Limb (tissue), 2 donors: ENCODE measurements around the gene MAML3.

Experiments
- DNase-seq, 2 donors: peaks; one replicate each; pipeline ENCODE4 v3.0.0-alpha.2; 2016; ENCODE audit errors: extremely low spot score in 2 of 2

The MAML3 gene

DNA sequence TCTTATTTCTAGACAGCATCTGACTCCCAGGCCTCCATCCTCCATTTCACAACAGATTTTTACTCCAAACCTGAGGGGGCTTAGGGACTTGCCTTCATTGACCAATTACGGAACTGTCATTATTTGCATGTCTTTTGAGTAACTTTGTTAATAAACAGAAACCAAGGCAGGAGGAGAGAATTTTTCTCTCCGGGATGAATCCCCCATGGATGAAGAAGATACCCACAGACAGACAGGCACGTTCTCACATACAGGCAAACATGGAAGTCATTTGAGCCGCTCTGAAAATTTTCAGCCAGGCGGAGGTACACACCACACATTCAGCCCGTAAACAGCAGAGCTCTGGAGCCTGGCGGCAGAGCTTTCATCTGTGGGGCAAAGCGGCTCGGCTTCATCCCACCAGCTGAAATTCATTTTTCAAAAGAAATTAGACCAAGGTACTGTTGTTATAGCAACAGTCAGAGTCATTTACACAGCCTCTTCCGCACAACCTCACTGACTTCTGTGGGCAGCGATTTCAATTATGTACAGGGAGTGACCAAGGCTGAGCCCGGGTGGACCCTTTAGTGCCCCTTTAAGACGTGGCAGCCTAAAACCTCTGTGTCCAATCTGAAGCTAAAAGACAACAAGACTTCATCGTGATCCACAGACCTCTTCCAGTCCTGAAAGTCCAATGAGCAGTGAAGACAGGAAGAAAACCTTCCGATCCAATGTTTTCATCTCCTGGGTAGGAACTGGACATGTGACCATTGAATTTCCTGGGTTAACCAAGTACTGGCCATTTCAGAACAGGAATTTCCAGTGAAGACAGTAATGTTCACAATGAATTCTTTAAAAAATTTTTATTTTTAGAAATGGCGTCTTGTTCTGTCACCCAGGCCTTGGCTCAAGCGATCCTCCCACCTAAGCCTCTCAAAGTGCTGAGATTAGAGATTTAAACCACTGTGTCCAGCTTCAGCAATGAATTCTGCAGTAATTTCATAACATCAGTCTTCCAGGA, 251.4 kb downstream of the MAML3 start:
- DNase-seq = peak in 1 of 2 donors; percentile 59

DNA sequence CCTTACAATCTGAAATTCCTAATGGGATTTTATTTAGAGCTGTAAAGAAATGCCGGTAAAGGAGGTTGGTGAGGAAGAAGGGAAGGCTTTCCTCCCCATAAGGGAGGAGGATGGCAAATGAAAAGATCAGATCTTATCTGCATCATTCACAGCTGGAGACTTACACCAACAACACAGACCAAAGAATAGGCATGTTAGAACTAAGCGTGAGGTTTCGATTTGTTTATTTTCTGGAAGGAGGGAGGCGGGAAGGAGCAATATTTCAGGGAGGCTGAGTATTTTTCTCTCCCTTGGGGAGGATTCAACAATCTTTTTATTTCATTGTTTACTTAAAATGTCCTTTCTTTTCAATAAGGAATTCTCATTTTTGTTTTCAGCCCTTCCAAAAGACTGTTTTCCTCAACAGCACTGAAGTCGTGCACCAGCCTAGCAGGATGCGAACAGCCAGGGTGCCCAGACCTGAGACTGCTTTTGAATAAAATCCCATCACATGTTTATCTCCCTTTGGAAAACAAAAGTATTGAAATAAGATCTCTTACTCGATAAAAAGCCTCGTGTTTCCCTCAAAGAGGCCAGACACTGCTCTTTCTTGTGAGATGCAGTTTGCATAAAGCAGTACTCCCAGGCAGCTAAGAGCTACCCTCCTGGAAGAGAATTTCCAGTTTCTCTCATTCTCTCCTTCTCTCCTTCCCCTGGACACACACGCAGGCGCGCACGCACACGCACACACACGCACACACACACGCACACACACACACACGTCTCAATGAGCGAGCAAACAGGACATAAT, 252.3 kb downstream of the MAML3 start:
- peak; percentile 31 to 69 for DNase-seq

DNA sequence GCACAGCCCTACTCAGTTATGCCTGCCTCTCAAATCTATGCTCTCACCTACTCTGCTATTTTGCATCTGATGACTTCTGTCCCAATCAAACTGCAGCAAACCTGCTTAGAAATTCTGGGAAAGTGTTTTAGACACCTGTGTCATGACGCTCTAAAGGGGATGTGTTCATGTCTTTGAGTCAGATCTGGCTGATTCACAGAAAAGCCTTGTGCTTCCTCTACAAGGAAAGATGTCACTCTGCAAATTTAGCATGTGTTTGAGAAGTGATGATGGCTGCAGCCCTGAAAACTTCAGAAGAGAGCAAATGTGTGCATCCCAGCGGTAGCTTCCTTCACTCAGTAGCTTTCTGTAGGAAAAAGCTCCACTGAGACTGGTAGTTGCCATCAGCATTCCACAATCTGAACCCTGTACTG, 253.0 kb downstream of the MAML3 start:
- no peak for DNase-seq

DNA sequence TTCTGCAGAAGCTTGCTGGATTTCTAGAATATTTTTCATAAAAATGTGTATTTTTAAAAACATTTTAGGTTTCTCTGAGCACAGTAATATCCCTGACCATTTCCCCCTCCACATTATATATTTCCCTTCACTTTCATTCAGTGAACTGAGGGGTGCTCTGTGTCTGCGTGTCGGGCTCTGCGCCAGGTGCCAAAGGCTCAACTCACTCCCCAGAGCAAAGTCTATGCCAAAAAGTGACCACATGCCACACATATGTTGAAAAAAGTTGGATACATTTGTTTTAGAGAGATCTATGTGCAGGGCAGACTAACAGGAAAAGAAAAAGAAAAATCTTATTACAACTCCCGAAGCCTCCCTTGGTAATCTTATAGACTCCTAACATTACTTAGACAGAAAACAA, 254.6 kb downstream of the MAML3 start:
- DNase-seq = no peak

DNA sequence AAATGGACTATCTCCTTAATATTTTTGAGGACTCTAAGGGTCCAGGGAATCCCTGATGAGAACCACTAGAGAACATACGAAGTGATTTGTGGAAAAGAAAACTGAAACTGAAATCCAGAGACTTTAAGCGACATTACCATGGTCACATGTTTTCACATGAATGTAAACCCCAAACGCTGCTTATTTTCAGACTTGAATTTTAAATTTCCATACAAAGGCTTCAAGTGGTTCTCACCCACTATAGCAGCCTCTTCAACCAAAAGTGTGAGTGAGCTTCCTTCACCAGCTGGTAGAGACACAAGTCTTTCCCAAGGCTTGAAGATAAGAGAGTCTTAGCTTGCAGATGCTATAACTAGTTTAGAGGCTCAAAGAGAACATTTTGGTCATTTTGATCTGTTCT, 255.7 kb downstream of the MAML3 start:
- no peak for DNase-seq

DNA sequence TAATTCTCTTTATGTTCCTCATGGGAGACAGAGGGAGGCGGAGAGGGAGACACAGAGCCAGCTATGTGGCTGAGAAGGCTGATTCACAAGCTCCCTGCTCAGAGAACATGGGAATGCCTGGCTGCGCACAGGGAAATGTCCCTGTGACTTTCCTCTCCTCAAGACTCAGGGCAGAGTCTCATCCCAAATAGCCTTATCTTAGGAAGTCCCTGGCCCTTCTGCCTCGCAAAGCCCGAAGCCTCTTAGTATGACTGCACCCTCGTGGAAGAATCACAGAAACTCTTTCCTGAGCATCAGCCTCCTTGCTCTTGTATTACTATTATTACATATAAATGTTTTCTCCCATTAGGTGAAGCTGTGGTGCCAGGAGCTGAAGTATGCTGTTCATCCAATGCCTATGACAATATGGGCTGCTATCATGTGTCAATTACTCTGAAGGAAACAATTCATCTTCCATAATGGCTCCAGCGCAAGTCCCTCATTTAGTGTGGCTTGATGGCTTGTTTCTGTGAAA, 257.8 kb downstream of the MAML3 start:
- DNase-seq = no peak

DNA sequence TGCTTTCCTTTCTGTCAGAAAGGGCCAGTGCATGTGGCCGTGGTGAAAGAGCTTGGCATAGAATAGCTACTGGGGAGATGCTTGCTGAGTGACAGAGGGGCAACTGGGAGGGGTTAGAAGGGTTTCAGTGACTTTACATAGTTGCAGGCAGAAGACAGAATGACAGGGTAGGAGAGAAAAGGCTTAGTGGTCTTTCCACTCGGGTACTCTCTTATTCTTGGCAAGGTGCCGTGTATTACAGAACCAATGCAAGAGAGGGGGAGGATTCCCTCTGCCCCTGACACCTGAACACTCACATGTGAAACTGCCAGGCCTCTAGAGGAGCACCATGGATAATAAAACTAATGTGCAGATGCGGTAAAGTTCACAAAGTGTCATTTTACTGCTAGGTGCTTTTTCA, 260.2 kb downstream of the MAML3 start:
- DNase-seq = no peak

DNA sequence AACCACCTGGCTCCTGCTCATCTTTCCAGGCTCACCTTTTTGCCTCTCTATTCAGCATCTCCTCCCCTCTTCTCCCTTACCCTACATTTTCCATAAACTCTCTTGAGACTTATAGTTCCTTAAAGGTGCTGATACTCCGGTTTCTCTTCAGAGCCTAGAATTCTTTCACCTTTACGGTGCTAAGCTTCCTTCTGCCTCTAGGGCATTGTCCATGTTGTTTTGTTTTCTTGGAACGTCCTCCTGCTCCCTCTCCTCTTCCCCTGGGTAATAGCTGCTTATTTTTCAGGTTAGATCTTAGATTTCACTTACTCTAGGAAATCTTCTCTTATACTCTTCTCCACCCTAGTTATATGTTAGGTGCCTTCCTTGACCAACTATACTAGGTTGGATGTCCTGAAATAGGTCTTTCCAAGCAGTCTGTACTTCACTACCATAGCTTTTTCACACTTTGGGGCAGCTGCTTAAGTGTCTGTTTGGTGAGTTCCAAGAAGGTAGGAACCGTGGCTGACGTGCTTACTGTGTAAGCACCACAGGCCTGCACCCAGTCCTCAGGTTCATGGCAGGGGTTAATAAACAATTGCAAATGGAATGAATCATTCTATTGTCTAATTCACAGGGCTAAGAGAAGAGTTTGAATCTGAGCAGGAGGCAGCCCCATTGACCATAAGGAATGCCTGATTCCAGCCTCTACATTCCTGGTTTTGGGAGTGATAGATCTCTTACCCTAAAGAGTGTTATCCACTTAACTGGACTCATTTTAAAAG, 260.8 kb downstream of the MAML3 start:
- DNase-seq = no peak

DNA sequence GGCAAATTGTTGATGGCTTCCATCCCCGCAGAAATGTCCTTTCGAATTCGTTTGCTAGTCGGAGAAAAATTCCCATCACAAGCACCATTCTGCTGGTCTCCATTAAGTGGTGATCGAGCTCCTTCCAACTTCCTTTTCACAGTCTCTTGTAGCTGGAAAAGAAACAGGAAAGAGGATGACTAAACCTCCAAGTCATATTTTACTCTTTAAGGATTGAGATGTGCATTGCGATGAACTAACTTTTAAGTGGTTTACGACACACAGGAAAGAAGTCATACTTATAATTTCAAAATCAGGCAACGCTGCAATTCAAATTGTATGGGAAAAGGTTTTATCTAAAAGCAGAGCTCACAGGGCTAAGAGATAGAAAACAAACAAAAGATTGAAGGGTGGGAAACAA, 263.2 kb downstream of the MAML3 start:
- DNase-seq = no peak

DNA sequence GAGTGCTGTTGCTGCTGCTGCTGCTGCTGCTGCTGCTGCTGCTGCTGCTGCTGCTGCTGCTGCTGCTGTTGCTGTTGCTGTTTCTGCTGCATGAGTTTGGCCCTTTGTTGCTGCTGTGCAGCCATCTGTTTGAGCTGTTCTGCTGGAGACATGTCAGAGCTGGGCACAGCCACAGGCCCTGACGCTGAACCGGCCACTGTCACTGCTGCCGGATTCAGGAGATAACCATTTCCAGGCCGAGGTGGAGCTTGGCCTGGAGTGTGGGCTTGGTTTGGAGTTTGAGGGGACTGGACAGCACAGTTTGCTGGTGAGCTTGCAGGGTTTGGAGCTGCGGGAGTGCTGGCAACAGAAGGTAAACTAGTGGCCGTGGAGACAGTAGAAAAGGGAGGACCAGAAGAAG, 264.1 kb downstream of the MAML3 start:
- DNase-seq = no peak

DNA sequence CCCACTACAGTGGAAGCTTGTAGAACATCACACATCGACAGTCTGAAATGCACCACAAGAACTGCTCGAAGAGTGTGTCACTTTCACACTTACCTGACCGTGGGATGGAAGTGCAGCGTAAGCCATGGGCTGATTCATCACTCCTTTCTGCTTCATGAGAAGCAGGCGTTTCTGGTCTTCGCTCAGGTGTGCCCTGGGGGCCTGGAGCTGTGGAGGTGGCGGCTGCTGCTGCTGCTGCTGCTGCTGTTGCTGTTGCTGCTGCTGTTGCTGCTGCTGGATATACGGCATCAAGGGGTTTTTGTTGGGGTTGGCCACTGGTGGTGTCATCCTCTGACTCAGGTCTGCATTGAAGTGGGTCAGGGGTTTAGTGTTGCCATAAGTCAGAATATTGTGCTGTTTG, 264.7 kb downstream of the MAML3 start:
- DNase-seq = no peak

DNA sequence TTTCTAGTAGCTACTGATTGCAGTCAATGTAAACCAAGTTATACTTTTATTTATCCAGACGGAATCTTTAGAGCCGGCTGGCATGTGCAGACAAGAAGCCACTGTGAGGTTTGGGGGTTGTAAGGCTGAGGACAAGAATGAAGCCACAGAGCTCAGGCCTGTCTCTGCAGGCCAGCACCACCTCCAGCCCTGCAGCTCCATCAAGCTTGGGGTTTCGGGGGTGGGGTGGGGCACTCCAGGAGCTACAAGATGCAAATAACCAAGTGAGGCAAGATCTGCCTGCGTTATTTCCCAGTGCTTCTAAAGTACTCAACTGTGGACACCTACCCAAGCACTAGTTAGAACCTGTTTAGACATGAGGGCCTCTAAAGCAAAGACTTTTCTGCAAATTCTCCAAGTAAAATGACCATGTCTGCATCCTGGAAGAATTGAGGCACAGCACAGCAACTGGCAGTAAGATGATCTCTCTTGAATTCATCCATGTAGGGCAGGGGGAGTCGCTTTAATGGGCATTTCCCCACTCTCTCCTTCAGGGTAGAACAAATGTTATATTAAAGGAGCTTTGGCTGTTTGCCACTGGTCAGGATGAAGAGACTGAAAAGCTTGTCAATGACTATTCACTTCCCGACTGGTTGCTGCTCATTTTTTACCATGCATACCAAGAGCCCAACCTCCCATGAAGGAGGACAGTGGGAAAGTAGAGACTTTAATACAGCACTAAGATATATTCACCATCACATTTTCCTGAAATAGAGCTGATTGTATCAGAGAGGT, 265.8 kb downstream of the MAML3 start:
- DNase-seq = no peak

DNA sequence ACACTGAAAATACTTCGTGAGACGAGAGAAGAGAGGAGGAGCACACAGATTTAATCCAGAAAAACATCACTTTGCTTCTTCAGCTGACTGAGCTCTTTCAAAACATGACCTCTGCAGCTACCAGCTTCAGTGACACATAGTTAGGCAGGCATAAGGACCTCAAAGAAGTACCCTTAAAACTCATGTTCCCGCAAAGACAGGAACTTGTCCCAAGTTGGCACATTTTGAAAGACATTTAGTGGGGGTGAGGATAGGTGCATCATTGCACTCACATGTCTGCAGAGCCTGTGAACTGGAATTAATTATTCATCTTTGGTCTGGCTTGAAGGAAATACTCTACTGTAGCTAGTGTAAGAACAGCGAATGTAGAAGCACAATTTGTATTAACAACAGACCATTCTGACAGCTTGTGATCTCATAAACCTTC, 266.6 kb downstream of the MAML3 start:
- no peak for DNase-seq

DNA sequence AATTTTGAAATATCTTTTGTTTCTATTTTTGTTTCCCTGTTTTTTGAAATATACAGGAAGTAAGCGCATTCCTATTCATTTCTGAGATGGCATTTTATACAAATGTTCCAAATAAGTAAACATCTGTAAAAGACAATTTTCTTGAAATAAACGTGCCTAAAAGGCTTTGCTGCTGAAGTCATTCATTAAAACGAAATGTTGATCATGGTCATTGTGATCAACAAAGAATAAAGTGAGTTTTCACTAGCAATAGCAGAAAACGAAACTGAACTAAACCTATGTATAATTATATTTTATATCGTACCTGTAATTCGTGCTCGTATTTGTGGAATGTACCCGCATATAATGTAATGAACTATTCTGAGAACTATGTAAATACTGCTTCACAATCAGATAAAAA, 267.2 kb downstream of the MAML3 start:
- no peak for DNase-seq

DNA sequence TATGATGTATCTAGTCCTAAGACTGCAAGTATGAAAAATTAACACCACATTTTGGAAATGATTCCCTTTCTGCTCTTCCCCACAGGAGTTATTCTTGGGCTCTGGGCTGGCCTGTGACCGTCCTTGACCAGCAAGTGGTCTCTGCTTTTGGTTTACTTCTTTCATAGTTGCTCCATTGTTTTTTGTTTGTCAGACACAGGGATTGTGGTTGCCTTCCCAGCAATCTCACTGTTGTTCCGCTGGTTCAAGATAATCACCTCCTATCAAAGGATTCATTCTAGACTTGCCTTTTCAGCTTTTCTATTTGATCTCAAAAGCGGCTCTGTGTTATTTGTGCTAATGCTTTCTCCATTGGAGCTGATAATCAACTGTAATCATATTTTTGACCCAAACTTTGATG, 269.5 kb downstream of the MAML3 start:
- DNase-seq = no peak

DNA sequence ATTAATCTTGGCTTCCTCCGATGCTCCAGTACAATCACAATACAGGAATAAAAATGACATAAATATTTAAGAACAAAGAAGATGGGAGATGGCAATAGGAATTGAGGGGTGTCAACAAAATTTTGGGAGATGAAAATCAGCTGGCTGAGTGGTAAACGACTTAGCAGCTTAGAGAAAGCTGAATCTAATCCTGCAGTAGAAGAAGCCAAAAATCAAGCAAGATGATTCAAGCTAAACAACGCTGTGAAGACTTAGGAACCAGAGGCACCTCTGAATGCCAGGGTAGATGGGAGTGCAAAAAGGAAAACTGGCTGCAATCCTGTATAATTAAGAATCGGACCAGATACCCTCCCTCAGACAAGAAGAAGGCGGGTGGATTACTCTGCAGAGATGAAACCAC, 273.1 kb downstream of the MAML3 start:
- DNase-seq = no peak

DNA sequence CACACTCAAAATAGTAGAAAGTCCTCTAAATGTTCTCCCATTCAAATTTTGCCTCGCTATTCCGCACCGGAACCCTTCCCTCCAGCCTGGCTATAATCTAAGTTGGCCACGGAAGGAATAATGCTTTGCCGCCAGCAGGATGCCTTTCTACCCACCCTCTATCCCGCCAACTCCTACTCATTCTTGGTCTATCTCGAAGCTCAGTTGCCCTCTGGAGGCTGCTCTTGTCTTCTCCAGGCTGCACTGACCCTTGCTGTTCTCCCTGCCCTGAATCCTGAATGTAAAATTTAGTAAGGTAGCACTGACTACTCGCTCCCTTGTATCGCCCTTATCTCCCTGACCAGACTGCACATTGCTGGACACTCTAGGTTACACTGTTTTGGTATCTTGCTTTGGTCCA, 275.9 kb downstream of the MAML3 start:
- no peak for DNase-seq

DNA sequence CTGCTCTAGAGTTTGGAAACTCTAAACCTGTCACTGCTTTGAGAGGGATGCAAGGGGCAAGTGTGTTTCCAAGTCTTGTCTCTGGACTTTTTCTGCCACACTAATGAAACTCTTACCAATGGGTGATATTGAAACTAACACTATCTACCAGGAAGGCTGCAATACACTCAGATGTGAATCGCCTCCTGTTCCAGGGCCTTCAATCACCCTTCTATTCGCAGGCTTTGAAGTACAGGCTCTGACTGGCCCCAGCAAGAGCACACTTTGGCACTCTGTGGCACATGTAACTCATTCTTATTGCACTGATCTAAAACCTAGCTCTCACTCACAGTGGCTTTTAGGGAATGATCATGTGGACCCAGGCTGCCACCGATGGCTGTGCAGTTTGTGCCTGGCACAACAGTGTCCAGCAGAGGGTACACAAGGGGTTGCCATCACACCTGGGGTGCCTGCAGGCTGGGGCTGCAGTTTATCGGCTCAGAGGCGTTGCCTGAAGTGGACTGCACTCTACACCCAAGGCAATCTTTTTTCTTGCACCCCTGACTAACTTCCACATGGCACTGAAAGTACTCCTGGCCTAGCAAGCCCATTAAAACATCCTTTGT, 277.5 kb downstream of the MAML3 start:
- no peak for DNase-seq

DNA sequence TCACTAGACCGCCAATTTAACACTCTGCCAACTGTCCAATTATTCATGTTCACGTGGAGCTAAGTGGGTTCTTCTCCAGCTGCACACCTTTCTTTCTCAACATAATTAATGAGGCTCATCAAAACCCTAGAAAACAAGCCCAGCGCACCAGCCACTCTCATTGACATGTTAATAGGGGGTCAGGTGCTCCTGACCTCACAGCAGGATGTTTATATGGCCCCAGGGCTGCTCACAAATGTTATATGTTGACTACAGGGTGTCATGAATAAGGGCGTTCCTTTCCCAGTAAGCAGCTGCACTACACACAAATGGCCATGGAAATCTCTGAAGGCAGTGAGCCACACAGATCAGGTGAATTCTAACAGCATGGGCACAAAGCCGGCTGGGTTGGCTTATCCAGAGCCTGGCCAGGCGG, 278.6 kb downstream of the MAML3 start:
- peak in 1 of 2 donors; percentile 42 for DNase-seq

DNA sequence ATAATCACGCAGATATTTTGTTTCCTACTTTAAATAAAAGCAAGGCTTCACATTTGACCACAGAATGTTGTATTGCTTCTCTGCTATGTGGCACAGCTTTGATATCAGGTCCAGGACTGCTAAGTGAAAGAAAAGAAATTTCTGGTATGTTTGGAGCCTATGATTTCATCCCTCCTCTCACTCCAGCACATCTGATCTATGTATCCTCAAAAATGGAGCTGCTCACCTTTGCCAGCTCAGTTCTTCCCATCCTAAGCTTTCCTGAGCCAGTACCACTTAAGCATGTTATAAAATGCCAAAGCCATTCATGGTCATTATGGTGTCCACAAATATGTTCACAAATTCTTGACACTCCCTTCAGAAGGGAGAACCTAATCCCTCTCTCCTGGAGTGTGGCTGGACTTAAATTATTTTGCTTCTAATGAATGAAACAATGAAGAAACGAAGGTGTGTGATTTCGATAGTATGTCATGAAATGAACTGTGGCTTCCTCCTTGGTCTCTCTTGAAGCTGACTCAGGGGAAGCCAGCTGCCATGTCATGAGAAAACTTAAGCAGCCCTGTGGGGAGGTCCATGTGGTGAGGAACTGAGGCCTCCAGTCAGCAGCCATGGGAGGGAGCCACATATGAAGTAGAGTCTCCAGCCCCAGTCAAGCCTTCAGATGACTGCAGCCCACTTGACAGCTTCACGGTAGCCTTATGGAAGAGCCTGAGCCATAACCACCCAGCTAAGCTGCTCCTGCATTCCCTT, 280.7 kb downstream of the MAML3 start:
- no peak for DNase-seq
